Endothelial cell of umbilical vein (primary cell): Measurements from ENCODE around the gene SYNGR3.

Experiments
- EZH2 ChIP-seq: IDR thresholded peaks from 2 replicates; pipeline ENCODE4 v1.6.1; 2012; ENCODE audit warnings: borderline replicate concordance, low read depth, mild to moderate bottlenecking, moderate library complexity, low read length, inconsistent platforms; ENCODE audit not compliant: severe bottlenecking
- FOS ChIP-seq: IDR thresholded peaks from 2 replicates; pipeline ENCODE4 v1.6.1; 2011; ENCODE audit warnings: mild to moderate bottlenecking, low read length, moderate library complexity, borderline replicate concordance; ENCODE audit not compliant: insufficient read depth
- GATA2 ChIP-seq: IDR thresholded peaks from 2 replicates; pipeline ENCODE4 v1.7.0; 2011; ENCODE audit warnings: low read depth, mild to moderate bottlenecking, moderate library complexity, mixed read lengths, low read length; ENCODE audit not compliant: insufficient read length, insufficient read depth
- JUN ChIP-seq: IDR thresholded peaks from 2 replicates; pipeline ENCODE4 v1.6.1; 2011; ENCODE audit warnings: borderline replicate concordance, low read depth; ENCODE audit not compliant: insufficient read length, insufficient read depth
- MAX ChIP-seq: IDR thresholded peaks from 2 replicates; pipeline ENCODE4 v1.6.1; 2011; ENCODE audit not compliant: insufficient read depth, insufficient read length
- MYC ChIP-seq: IDR thresholded peaks from one replicate; pipeline ENCODE4 v1.6.1; 2011; ENCODE audit warnings: mild to moderate bottlenecking, low read depth, low read length
- POLR2A ChIP-seq: IDR thresholded peaks from 2 replicates; pipeline ENCODE4 v1.6.1; 2012; ENCODE audit warnings: low read depth, mild to moderate bottlenecking, control low read depth, low read length
- POLR2AphosphoS5 ChIP-seq: IDR thresholded peaks from 2 replicates; pipeline ENCODE4 v1.6.1; 2012; ENCODE audit warnings: low read depth, mild to moderate bottlenecking, control low read depth, low read length, moderate library complexity; ENCODE audit not compliant: insufficient read depth
- TF ChIP-seq, protein P1 (sequence below), 2 donors: IDR thresholded peaks; 1 replicate in 1 of 2; 2 replicates in 1 of 2; pipeline ENCODE4 v1.5.1; 2011; ENCODE audit warnings: low read length in 2 of 2, mild to moderate bottlenecking in 2 of 2, moderate library complexity in 2 of 2, control low read depth in 1 of 2, inconsistent platforms in 1 of 2, low read depth in 1 of 2; ENCODE audit not compliant: insufficient read depth in 1 of 2; ENCODE audit errors: extremely low read depth in 1 of 2

GRCh38 chr16:2002406-2003230 lies 12.8 kb downstream of the SYNGR3 start:
- TF ChIP-seq POLR2A = no peak
- TF ChIP-seq MAX = no peak
- TF ChIP-seq POLR2AphosphoS5 = no peak
- TF ChIP-seq, protein P1, sequence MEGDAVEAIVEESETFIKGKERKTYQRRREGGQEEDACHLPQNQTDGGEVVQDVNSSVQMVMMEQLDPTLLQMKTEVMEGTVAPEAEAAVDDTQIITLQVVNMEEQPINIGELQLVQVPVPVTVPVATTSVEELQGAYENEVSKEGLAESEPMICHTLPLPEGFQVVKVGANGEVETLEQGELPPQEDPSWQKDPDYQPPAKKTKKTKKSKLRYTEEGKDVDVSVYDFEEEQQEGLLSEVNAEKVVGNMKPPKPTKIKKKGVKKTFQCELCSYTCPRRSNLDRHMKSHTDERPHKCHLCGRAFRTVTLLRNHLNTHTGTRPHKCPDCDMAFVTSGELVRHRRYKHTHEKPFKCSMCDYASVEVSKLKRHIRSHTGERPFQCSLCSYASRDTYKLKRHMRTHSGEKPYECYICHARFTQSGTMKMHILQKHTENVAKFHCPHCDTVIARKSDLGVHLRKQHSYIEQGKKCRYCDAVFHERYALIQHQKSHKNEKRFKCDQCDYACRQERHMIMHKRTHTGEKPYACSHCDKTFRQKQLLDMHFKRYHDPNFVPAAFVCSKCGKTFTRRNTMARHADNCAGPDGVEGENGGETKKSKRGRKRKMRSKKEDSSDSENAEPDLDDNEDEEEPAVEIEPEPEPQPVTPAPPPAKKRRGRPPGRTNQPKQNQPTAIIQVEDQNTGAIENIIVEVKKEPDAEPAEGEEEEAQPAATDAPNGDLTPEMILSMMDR (IDR thresholded peaks at IDR 0.05; ENCODE audit: extremely low read depth in 1 of 2, insufficient read depth in 1 of 2, low read depth in 1 of 2, low read length in 2 of 2) = no peak
- TF ChIP-seq JUN = no peak
- TF ChIP-seq EZH2 = no peak
- no peak for TF ChIP-seq MYC
- TF ChIP-seq FOS = no peak
- no peak for TF ChIP-seq GATA2
